NCI-H1694 treated with DMSO at 0.1 percent for 48 hours (cell line): ENCODE data around the gene CTNNAL1.
"Not testable (repeated sequence)": the region's sequence is repeated elsewhere in the genome, so short reads cannot be mapped to it uniquely, and the experiment has no call there.

ENCODE experiments used
- DNase-seq: peaks from one replicate; lab custom pipeline; 2025; lab: John Stamatoyannopoulos, UW

Gene CTNNAL1, protein sequence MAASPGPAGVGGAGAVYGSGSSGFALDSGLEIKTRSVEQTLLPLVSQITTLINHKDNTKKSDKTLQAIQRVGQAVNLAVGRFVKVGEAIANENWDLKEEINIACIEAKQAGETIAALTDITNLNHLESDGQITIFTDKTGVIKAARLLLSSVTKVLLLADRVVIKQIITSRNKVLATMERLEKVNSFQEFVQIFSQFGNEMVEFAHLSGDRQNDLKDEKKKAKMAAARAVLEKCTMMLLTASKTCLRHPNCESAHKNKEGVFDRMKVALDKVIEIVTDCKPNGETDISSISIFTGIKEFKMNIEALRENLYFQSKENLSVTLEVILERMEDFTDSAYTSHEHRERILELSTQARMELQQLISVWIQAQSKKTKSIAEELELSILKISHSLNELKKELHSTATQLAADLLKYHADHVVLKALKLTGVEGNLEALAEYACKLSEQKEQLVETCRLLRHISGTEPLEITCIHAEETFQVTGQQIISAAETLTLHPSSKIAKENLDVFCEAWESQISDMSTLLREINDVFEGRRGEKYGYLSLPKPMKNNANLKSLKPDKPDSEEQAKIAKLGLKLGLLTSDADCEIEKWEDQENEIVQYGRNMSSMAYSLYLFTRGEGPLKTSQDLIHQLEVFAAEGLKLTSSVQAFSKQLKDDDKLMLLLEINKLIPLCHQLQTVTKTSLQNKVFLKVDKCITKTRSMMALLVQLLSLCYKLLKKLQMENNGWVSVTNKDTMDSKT

DNA sequence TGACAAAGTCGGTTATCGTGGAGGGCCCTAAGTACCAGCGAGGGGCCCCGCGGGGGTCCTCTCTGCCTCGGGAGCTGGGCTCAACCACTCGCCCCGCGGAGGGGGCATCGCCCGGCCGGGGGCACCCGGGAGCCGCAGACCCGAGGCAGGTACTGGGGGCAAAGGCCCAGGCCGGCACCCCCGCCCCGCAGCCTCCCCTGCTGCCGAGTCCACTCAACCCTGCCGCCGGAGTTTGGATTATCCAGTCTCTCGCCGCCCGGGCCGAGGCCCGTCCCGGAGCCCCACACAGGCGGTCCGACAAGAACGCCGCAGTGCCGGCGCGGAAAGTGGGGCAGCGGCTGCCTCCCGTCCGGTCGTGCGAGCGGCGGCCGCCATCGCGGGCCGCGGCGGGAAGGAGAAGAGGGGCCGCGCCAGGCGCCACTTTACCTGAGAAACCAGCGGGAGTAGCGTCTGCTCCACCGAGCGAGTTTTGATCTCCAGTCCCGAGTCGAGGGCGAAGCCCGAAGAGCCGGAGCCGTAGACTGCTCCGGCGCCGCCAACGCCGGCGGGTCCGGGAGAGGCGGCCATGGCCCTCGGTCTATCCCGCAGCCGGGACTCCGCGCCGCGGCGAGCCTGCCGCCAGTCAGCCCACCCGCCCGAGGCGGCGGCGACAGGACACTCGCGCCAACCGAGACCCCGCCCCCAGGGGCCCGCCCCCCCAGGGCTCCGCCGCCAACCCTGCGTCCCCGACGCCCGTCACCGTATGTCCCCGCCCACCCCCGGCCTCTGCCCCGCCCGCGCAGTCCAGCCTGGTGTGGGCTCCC lies at the start of gene CTNNAL1:
CTNNAL1 (minus strand) TSS at position 624 of the 803 bp plus-strand sequence; CDS start at position 567, 57 bp downstream.
- peak; percentile 45 for DNase-seq

DNA sequence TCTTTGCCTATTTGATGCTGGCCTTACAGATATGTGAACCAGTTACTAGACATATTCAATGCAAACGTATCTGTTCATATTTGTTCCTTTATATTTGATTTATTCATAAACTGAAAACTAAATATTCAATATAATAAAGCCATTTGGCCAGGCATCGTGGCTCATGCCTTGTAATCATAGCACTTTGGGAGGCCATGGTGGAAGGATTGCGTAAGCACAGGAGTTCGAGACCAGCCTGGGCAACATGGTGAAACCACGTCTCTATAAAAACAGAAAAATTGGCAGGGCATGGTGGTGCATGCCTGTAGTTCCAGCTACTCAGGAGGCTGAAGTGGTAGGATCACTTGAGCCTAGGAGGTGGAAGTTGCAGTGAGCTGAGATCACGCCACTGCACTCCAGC lies 49.2 kb upstream of the CTNNAL1 start:
- no peak for DNase-seq

DNA sequence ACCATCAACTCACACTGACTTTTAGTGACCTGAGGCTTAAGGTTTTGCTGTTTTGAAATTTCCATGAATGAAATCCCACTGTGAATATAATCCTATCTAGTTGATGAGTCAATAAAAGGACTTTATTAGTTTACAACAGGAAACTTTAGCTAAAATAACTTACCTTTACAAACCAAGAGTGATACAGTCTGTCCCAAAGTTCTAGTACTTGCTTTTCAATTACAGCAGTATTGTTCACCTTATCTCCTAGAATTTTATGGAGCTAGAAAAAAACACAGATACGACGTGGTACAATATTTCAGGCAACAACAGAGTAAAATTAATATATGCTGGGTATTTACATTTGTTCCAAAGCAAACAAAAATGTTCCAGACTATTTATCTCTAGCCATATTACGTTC lies 46.9 kb upstream of the CTNNAL1 start:
- no peak for DNase-seq

DNA sequence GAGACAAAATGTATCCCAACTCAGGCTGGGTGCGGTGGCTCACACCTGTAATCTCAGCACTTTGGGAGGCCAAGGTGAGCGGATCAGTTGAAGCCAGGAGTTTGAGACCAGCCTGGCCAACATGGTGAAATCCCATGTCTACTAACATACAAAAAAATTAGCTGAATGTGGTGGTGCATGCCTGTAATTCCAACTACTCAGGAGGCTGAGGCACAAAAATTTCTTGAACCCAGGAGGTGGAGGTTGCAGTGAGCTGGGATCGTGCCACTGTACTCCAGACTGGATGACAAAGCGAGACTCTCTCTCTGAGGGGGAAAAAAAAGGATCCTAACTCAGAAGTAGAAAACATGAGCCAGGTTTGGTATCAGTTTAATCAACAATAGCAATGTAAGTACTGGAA lies 39.8 kb upstream of the CTNNAL1 start:
- DNase-seq = not testable (repeated sequence)

DNA sequence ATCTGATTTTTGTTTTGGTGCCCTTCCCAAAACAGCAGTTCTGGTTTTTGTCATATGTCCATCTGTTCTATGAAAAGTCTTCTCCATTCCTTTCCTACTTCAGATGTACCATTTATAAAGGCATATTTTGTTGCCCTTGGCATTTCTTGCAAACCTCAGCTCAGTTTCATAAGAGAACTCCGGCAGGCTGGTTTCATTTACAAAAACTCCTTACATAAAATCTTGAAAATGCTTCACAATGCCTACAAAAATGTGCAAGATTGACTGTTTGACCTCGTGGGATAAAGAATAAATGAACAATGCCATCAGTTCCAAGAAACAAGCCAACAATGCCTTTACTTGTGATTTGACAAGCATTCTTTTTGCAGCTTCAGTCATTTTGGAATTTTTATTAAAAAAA lies 39.1 kb upstream of the CTNNAL1 start:
- DNase-seq = no peak

DNA sequence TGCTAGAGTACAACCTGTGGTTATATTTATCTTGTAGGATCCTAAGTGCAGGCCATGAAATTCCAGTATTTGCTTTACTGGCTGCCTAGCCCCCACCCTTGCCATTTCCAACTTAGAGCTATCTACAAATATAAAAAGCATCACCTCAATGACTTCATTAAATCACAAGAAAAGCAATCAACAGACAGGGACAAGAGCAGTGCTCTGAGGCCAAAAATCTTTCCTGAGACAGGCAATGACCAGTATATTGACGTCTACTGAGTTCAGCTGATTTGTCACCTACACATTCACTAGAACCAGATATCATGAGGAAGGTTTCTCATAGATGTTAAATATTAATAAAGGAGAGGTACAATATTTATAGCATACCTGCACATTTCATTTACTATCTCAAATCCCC lies 38.4 kb upstream of the CTNNAL1 start:
- no peak for DNase-seq

DNA sequence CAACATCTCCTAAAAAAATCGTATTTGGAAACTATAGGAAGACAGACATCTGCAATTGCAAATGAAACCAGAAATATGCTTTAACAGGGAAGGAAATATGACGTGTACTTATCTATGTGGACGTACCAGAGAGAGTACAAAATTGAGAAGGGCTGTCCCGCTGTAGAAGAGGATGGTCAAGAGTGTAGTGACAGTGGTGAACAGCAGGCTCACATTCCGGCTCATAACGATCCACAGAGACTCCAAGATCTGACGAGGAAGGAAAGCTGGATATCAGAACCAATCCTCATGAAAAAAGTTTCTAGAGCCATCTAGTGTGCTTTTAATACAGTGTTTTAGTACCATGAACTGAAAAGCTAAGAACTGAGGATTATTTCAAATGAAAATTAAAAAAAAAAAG lies 37.1 kb upstream of the CTNNAL1 start:
- no peak for DNase-seq

DNA sequence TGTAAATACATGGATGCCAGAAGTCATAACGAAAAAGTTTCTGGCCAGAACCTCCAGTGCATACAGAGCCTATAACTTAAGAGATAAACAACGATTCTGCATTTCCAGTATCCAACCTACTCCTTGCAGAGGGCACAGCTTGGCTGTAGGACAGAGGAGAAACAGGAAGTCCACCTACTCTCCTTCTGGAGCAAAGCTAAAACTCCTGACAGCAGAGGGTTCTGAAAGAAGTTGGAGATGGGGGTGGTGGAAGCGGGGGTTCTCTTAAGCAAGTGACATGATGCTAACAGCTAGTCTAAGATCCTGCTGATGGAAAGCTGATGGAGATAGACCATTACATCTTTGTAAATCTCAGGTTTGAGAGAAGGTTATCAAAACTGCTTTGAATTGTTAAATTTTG lies 35.5 kb upstream of the CTNNAL1 start:
- no peak for DNase-seq

DNA sequence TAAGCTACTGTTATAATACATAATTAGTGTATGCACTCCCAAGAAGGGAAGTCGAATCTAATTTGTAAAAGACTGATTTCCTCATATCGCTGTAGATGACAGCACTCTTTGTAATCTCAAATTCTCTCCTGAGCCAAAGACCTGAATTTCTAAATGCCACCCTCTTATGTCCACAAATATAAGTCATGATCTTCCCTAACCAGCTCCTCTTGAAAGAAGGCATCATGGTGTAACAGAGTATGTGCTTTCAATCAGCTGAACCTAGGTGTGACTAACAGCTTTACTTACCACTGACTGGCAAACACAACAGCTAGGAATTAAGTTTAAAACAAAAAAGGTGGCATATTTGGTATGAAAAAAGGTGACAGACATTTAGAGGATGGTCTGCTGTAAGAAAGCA lies 34.0 kb upstream of the CTNNAL1 start:
- DNase-seq = no peak

DNA sequence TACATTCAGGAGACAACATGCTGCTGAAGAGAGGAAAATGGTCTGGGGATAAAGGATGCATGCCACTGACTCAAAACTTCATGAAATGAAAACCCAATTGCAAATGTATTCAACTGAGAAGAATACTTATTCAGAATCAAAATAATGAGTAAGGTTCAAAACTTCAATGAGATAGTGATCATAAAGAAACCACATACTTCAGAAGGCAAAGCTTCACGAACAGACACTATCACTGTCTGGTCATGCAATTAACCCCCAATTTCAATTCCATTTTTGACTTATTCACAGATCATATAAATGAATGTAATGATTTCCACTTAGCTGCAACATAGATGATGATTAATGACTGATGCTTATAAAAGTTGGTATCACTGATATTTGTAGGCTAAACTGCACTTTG lies 33.0 kb upstream of the CTNNAL1 start:
- no peak for DNase-seq

DNA sequence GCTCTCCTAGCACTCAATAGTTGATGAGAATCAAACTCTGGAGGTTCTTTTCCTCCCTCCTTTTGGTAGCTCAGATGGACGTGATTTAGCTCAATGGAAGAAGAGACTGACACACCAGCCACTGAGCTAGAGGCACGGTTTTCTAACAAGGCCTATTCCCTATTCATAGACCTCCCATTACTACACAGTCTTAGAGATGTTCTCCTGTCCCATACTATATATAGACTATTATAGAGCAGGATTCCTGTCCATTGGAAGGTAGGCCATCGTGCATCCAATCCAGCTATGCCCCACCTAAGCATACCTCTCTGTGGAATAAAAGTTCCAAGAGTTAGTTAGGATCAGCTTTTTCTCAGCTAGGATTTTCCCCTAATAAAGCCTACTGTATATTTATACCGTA lies 30.3 kb upstream of the CTNNAL1 start:
- no peak for DNase-seq

DNA sequence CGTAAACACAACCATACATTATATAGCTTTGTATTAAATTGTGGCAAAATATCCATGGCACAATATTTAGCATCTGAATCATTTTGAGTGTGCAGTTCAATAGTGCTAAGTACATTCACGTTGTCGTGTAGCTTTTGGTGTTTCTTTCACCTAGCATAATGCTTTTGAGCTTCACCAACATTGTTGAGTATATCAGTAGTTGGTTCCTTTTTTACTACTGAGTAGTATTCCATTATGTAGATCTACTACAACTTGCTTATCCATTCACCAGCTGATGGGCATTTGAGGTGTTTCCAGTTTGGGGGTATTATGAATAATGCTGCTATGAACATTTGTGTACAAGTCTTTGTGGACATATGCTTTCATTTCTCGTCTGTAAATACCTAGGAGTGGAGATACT lies 27.3 kb upstream of the CTNNAL1 start:
- DNase-seq = no peak

DNA sequence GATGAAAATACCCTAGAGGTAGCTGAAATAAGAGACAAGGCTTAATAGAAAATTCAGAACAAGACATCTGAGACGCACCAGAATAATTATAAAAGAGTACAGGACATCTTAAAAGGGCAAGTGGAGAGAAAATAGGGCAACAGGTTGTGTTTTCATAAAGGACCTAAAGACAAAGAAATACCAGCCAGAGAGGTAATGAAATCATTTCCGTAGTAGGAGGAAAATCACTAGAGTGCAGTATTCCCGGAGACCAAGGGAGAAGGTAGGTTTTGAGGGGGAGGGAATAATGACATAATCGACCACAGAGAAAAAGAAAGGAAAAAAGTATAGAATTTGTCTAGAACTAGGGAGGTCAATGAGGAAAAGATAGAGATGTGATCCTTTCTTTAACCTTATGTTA lies 26.2 kb upstream of the CTNNAL1 start:
- no peak for DNase-seq

DNA sequence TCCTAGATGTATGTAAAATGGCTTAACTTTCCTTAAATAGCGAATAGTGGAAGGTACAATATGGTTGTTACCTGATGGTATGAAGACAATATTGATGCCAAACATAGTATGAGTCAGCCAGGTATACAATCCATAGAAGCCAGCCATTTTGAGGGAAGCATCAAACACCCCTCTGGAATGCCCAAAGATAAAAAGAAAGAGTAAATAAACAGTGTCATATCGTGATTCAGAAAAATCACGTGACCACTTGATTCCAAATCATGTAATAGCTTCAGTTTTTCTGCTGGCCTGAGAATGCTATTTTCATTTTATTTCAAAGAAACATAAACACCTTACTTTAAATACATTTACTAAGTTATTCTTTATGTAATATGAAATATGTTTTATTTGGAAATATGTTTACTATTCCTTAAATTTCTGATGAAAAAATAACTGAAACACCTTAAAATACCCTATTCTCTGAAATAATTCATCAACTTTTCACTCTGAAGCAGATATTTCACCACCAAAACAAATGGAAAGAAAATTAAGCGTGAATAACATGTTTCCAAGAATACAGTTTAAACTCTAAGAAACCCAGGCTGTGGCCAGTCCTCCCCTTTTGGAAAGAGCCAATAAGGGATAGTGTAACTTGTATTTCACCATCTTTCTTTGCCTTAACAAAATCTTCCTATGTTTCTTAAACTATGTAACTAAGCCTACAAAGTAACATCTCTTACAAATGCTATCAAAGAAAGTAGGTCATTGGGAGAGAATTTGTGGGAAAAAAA lies 24.8 kb upstream of the CTNNAL1 start:
- no peak for DNase-seq

DNA sequence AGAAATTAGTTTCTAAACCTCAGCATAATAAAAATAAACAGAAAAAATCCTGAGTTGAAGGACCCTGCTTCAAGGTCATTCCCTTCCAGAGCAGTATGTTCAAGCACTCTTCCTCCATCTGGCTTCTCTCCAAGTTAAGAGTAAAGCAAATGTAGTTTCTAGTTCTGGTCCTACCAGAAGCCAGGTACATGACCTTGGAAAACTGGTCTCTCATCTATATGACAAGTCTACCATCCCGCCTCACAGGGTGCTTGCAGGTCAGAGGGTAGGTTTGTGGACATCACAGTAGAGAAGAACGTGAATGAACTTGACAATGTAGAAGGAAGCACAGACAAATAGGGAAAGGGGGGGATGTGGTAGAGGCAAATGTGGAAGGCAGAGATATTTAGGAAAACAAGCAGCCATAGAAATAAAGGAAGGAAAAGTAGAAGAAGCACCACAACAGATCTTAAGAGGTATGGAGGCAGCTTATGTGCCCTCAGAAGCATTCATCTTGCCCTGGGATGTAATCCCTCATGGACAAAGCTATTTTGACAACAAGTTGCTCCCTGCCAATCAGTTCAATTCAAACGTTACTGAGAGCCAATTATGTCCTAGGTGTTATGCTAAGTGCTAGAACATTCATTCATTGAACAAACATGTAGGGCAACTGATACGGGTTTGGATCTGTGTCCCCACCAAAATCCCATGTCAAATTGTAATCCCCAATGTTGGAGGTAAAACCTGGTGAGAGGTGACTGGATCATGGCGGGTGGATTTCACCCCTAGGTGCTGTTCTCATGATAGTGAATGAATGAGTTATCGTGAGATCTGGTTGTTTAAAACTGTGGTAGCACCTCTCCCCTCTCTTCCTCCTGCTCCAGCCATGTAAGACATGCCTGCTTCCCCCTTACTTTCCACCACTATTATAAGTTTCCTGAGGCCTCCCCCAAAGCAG lies 23.7 kb upstream of the CTNNAL1 start:
- DNase-seq = no peak

DNA sequence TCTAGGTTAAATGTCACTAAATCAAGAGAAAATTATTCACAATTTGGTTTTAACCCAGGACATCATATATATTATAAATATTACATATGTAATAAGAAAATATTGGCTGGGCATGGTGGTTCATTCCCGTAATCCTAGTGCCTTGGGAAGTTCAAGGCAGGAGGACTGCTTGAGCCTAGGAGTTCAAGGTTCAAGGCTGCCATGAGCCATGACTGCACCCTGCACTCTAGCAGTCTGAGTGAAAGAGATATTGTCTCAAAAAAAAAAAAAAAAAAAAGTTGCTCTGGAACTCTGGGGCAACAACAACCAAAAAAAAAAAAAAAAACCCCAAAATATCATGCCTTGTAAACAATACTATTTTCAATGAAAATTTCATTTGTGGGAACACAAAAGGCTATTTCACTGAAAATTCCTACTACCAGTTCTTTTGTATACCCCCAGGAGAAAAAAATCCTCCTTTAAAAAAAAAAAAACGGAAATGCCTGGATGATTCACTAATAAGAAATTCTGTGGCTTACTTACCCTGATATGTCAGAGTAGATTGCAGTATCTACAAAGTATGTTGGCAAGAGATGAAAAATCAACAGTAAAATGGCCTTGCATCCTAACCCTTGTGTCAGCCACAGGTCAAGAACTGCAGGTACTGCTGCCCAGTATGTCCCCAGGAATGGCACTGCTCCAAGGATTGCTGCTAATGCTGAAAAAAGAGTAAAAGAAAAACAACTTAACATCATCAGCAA lies 22.6 kb upstream of the CTNNAL1 start:
- DNase-seq = no peak

DNA sequence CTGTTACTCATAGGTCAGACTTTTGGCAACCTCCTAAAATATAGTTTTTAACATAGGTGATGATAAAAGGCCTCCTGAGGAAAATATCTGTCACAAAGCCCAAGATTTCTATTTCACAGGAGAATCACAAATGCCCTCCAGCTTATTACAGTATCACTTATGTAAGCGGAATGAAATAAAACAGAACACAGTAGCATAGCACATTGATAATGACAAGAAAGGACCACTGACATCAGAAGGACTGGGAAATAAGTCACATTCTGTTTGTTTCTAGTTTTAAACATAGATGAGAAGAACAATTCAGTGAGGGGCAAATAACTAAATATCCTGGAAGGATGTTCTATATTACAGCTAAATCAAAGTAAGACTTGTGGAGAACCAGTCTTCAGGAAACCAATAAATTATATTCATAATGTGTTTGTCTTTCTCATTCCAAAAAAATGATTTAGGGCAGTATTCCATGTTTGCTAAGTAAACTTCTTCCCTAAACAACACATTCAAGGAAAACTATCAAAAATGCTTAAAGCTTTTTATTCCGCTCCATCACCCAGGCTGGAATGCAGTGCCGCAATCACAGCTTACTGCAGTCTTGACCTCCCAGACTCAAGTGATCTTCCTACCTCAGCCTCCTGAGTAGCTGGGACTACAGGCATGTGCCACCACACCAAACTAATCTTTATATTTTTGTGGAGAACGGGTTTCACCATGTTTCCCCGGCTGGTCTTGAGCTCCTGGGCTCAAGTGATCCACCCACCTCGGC lies 20.8 kb upstream of the CTNNAL1 start:
- DNase-seq = no peak

DNA sequence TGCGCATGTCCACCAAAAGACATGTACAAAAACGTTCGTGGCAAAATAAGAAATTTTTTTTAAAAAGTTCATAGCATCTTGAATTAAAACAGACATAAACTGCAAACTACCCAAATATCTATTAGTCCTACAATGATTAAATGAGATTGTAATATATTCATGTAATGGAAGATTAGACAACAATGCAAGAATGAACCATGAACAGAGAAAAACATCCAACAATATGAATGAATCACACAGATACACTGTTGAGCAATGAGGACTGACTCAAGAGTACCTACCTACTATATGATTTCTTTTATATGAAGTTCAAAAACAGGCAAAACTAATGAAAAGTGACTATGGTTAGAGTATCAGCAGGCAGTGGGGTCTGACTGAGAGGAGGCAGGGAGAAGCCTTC lies 17.9 kb upstream of the CTNNAL1 start:
- DNase-seq = no peak

DNA sequence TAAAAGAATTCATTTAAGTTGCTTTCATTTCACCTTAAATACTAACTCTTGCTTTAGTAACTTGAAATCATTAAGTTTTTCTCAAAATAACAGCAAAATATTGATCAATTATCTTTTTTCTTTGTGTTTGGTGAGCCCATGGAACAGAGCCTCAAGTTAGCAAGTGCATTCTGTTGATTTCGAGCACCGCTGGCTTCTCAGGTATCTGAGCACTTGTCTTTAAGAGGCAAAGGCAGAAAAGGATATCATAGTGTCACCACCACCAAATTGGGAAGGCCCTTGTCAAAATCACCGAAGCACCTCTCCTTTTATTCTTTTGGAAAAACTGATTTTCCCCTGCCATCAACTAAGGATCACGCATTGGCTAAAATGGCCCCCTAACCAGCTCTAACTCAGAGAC lies 17.1 kb upstream of the CTNNAL1 start:
- no peak for DNase-seq
